DMS153 treated with DMSO at 0.1 percent for 48 hours (cell line): ENCODE results near the gene LYL1.

Source experiments
- DNase-seq: peaks from one replicate; lab custom pipeline; 2025; ENCODE audit not compliant: unreplicated experiment; lab: John Stamatoyannopoulos, UW

Gene LYL1

DNA sequence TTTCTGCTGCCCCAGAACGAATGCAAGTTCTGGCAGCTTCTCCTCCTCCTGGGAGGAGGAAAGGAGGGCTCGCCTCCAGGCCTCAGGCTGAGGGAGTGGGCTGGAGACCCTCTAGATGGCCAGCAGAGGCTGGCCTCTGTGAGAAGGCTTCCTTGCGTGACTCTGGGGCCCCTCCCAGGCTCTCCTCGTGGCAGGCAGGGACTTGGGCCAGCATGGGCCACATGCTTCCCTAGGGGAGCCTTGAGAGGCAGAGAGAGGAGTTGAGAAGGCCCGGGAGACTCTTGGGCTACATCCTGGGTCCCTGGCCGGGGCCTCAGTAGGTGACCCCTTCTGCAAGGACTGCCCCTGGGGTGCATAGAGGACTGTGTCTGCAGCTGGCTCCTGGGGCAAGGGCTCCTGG, 25.9 kb downstream of the LYL1 start:
- no peak for DNase-seq

DNA sequence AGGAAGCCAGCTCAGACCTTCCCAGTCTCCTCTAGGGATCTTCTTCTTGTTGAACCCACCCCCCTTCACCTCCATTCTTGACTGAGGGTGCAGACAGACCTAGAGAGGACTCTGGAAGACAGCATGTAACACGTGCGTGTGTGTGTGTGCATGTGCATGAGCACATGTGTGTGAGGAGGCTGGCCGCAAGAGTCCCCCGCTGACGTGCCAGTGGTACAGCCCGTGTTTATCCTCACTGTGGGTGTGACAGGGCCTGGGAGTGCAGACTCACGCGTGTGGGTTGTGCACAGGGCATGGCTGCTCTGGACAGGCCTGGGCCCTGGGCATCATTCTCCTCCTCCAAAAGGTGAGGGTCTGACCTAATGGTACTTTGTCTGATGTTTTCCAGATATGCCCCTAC, 26.3 kb downstream of the LYL1 start:
- no peak for DNase-seq

DNA sequence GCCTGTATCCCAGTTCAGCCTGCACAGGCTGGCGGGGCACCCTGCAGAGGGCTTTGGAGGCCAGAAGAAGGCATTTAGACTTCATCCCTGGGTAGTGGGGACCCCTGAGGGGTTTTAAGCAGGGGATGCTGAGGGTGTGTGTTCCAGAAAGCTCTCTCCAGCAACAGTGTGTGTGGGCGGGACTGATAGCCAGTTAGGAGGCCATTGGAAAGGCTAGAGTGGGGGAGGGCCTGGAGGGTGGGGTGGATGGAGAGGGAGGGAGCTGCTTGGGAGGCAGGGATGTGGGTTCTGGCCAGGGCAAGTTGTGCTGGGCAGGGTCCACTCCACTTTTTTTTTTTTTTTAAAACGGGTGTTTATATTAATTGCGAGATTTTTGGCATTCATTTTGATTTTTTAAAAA, 28.3 kb downstream of the LYL1 start:
- no peak for DNase-seq

DNA sequence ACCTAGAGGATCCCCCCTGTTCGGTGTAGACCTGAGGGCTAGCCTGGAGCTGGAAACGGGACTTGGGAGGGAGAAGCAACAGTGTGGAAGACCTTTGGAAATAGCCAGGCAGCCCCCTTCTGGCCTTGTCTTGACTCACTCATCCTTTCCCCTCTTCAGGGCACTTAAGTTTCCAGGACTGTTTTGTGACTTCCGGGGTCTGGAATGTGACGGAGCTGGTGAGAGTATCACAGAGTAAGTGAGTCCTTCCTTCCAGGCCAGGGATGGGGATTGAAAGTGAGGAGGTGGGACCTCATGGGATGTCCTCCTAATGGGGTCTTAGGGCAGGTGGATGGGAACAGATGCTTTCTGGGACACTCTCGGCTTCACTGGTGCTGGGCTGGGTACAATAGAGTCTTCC, 29.4 kb downstream of the LYL1 start:
- DNase-seq = no peak

DNA sequence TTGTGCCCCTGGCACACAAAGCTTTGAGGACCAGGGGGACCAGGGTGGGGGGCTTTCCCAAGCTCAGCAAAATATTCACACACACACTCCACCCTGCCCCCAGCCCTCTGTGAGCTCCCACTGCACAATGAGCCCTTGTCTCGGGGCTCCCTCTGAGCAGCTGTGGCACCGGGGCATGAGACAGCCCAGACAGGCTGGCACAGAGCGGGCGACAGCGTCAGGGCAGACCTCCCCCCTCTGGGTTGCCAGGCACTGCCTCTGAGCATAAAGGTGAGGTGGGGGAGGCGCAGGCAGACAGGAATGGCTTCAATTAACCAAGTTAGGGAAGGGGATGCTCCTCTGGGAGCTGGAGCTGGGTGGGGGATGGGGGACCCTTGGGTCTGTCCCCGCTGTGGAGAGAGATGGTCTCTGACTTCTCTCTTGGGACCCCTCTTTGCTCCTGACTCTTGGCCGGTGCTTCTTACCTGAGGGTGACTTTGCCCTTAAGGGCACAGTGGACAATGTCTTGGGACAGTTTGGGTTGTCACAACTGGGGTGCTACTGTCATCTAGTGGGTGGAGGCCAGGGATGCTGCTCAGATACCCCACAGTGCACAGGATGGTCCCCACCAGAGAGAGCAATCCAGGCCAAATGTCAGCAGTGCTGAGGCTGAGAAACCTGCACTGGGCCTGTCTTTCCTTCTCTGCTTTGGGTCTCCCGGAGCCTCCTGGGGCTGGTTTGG, 30.3 kb downstream of the LYL1 start:
- no peak for DNase-seq

DNA sequence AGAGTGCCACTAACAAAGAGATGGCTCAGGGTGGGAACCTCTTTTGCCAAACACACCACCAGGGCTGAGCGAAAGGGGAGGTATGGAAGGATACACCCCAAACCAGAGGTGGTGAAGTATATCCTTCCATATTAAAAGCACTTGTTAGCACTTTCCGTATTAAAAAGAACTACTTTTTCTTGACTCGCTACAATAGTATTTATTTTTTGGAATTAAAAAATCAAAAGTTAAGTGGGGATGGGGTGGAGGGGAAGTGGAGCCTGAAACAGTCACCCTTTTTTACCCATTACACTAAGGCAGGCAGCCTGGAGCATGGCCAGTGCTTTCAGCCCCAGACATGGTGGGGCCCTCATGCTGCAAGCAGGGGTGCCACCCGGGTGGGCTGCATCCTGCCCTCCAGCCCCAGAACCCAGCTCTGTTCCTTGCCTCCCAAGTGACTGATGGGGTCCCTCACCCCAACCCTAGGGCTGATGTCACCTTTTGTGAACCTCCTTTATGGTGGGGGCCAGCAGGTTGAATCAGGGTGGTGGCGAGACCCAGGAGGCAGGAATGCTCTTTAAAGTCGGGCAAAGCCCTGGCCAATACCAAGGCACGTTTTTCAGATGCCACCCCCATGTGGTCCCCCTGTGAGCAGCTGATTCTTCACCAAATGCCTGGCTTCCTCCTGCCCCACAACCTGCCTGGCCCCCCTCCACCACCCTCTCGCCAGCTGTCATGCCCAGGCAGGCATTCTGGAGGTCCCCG, 31.0 kb downstream of the LYL1 start:
- DNase-seq = no peak

DNA sequence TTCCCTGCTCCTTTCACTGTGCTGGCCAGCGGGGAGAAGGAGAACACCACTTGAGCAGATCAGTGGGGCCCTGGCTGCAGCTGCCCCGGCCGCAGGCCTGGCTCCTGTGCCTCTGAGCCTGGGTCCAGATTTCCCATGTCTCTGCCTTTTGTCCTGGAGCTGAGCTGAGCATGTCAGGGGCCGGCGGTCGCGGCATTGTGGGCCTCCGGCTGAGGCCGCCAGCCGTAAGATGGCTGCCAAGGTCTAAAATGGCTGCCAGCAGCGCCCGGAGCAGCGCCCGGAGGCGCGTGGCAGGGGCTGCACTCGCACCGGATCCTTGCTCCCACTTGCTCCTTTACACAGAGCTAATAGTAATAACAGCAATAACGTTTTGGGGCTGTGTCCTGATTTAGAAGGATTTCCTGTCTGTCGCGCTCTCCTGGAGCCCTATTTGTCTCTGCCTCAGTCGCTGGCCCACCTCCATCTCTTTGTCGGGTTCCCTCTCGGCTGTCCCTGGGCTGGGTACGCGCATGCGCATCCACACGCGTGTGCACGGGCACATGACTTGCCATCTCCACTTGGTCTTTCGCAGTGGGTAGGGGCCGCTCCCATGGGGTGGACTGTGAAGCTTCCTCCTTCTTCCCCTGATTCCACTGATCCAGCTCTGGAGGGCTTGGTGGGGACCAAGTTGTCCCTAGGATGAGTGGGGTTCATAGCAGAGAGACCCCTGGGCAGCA, 32.1 kb downstream of the LYL1 start:
- DNase-seq = no peak

DNA sequence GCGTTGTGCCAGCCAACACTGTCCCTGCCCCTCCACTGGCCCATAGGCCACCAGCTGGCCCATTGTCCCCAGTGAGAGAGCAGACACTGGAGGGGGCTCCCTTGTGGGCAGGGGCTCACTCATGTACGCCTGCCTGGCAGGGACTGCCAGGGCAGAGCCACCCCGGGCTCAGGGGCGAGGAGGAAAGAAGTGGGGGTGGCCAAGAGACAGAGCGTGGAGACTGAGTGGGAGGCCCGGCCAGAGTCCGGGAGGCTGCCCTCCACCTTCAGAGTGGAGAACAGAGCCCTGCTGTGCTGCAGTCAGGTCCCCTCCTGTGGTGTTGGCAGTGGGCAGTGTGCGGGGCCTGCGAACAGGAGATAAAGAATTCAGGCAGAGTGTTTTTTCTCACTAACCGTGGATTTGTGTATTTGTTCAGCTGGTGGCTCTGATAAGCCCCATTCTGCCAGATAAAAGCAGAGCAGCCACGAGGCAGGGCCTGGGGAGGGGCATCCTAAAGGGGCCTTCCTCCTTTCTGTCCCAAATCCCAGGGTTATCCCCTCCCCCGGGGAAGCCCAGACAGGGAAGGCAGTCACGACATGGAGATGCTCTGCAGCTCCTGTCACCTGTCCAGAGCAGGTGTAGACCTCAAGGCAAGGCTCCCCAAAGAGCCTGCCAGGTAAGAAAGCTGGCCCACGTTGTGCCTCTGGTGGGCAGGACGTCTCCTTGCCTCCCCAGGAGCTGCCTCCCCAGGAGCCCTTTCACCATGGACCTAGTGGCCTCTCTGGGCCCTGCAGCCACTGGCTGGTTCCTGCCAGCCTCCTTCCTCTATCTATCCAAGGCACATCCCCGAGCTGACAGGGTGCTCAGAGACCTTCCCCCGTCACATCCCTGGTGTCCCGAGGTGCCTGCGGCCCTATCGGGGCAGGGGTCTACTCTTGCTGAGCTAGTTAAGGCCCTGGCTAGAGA, 33.0 kb downstream of the LYL1 start:
- DNase-seq = no peak

DNA sequence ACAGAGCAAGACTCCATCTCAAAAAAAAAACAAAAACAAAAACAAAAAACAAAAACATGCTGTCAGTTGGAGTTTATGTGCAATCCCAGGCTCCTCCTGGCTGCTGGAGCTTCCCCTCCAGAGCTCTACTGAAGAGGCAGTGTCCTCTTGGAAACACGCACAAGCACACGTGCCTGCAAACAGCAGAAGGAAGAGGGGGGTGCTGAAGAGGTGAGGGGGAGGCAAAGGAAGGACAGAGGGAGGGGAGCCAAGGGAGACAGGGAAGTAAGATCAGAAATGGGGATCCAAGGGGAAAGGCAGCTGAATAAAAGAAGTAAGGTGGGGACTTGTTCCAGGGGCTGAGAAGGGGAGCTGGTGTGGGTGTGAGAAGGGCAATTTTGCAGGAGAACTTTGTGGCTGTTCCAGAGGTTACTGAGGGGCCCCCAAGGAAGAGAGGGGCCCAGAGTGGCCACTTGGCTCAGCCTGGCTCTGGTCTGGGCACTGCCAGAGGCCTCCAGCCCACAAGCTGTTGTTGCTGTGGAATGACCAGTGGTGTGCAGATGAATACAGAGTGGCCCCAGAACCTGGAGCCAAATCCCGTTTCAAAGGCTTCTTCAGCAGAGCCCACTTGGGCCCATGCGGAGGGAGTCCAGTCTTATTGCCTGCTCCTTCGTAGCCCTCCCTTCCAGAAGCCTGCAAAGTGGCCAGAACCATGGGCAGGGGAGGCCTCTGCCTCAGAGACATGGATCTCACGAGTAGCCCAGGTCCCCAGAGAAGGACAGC, 34.4 kb downstream of the LYL1 start:
- no peak for DNase-seq

DNA sequence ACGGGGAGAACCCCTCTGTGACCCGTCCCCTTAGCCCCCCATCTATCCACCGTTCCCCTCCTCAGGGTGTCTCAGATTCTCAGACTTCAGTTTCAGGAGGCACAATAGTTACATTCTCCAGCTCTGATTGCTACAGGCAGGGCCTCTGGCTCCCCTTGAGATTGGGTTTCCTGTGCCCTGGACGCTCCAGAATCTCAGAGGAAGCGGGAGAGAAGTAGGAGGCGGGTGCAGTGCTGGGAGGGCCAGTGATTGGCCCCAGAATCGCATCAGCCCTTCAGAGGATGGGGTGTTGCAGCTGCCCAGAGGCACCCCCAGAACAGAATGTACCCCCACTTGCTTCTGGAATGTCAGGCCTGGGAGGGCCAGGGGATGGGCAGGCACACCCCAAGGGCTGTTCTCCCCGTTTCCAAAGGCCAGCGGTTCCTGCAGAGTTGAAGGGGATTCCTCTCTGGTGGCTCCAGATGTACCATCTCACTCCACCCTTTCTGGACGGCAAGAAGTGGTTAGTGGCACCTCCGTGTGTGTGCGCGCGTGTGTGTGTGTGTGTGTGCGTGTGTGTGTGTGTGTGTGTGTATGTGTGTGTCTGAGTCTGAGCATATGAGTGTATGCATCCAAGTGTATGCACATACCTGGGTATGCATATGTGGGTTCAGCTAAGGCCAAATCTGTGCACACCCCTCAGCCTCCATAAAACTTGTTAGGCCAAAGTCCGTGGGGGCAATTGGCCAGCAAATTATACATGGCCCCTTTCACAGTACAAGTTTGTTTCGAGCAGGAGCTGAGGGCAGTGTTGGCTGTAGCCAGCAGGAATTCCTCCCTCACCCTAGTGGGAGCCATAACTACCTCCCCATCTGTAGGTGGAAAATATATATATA, 35.5 kb downstream of the LYL1 start:
- no peak for DNase-seq

DNA sequence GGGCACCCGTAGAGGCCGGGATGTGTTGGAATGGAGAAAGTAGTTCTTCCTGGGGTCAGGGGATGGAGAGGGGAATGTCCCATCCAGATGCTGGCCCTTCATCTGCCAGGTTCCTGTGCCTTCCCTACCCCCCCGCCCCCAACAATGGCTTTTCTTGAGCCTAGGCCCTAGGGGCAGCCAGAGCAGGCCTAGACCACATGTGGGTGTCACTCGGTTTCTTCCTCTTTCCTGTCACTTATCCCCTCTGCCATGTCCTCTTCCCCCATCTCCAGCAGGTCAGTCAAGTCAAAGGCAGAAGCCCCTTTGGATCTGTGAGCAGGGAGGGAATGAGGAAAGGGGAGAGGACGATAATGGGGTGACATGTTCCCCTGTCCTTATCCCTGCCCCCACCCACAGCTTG, 36.4 kb downstream of the LYL1 start:
- no peak for DNase-seq

DNA sequence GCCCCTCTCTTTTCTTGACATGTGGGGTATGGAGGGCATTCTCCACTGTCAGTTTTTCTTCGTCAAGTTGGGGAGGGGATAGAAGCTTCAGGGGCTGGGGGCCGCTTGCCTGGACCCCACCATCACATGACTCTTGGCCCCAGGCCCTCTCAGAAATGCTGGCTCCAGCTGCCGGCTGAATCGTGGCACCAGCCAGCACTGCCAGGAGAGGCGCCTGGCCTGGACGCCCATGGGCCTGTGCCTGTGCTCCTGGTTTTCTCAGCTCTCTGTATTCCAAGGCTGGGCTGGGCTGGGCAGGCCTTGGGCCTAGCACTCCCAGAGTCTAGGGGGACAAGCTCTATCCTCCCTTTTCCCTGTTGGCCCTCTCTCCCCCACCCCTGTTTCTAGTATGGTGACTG, 38.6 kb downstream of the LYL1 start:
- DNase-seq = no peak

DNA sequence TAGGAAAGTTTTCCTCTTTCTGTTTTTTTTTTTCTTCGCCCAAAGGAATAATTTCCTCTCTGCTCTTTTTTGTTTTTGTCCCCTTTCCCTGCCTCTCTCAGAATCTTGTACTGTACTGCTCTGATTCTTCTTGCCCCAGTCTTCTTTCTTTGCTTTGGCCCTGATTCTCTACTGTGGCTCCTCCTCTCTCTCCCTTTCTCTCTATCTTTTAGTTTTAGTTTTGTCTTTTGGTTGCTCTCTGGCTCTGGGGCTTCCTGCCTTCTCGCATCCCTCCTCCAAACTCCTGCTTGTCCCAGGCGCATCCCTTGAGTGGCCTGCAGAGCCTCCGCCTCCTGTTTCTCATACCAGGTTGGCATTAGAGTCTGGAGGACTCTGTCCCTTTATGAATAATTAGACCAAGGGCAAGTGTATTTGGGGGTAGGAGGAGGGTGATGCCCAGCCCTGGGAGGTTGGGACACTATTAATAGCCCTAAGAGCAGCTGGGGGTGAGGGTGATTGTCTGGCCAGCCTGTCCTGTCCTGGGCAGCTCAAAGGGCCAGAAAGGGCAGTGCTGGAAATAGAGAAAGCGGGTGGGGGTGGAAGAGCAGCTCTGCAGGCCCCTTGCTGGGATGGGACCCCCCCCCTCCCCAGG, 39.1 kb downstream of the LYL1 start:
- DNase-seq = no peak

DNA sequence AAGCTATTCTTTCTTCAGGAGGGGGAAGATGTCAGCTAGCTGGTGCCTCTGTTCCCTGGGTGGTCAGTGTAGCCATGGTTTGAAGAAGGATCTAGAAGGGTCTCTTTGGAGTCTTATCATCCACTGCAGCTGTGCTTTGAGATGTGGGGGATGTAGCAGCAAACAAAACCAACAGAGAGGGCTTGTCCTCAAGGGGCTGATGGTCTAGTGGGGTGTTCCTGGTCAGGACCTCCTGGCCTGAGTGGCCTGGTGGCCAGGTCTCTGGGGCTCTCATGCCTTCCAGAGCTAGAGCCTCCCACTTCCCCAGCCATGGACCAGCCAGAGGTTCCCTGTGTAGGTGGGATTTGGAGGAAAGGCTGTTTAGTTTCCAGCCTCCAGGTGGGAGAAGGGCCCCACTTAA, 40.3 kb downstream of the LYL1 start:
- DNase-seq = no peak

DNA sequence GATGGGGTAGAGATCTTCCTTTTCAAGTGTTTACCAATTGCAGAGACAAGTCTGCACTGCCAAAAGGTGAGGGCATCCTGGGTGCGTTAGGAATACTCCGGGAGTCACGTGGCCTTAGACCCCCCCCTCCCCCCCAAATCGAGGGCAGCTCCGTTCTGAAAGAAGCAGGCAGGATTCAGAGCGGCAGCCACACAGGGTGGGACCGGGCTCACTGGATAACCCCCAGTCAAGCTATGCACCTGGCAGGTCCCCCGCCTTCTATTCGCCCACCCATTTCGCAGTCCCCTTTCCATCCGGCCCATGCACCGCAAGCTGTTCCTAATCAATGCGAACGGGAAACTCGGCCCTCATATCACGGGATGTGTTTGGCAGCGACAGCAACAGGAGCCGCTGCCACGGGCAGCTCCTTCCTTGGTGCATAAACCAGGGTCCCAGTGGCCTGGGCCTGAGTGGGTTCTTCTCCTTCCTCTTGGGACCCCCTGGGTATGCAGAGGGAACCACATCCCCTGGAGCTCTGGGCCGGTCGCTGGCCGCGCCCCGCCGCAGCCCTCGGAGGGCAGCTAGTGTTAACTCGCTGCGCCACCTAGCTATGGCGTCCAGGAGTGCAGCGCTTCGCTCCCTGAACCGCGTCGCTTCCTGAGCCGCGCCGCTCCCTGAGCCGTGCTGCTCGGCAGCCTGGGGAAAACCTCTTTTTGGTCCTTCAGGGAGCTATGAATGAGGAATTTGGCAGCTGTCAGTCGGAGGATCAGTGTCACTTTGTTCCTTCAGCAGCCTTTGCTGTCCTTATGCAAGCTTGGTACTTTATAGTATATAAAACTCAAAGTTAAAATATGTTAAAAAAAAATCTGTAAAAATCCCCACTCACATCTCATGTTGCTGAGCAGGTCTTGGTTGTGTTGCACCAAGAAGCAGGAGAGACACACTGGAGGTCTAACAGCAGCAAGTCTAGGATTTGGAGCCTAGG, 41.4 kb downstream of the LYL1 start:
- peak; percentile 85 for DNase-seq

DNA sequence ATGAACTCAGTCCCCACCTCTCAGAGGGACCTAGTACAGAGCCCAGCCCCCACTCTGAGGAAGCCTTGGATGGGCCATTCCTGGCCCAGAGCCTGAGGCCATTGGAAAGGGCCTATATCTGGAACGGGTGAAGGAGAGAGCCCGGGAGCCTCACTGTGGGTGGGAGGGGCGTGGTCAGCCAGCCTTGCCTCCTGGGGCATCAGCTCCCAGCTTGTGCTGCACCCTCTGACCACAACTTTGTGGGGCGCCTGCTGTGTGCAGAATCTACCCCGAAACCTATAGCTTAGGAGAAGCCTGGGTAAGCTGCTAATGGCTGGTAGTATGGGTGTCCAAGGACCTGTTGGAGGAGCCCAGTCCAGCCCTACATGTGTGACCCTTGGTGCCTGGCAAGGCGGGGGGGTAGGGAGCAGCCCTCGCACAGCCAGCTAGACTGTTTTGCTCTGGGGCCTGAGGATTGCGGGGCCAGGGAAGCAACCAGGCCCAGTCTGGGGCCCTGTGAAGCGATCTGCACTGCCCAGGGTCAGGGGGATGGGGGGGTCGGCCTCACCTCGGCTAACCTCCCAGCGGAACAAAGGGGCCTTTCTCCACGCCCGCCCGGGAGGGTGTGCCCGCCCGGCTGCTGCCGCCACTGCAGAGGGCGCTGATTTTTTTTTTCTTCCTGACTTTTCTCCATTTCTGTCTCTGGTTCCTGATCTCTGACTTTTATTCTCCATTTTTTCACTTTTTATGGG, 42.3 kb downstream of the LYL1 start:
- DNase-seq = no peak
